Fibroblast of pulmonary artery (primary cell): ENCODE measurements around the gene CD4.
A peak's percentile ranks its signal among the peaks of the same experiment; 100 is the strongest.
"Not testable (repeated sequence)": the region's sequence is repeated elsewhere in the genome, so short reads cannot be mapped to it uniquely, and the experiment has no call there.

Source experiments
- DNase-seq: peaks from one replicate; pipeline ENCODE4 v3.0.0-alpha.2; 2010; ENCODE audit warnings: low read depth
- H3K4me3 ChIP-seq: replicated peaks from 2 replicates; pipeline ENCODE4 v1.5.1; 2011; ENCODE audit warnings: low read depth, mild to moderate bottlenecking, control low read depth, low read length, moderate library complexity
- TF ChIP-seq, protein P1 (sequence below): IDR thresholded peaks from 2 replicates; pipeline ENCODE4 v1.5.1; 2011; ENCODE audit warnings: mild to moderate bottlenecking, control low read depth, low read length, inconsistent platforms; ENCODE audit errors: missing control alignments

CD4 gene

GRCh38 chr12:6861391-6861790 lies 72.1 kb downstream of the CD4 start:
- no peak overlapping the region for H3K4me3 ChIP-seq
- TF ChIP-seq, protein P1, sequence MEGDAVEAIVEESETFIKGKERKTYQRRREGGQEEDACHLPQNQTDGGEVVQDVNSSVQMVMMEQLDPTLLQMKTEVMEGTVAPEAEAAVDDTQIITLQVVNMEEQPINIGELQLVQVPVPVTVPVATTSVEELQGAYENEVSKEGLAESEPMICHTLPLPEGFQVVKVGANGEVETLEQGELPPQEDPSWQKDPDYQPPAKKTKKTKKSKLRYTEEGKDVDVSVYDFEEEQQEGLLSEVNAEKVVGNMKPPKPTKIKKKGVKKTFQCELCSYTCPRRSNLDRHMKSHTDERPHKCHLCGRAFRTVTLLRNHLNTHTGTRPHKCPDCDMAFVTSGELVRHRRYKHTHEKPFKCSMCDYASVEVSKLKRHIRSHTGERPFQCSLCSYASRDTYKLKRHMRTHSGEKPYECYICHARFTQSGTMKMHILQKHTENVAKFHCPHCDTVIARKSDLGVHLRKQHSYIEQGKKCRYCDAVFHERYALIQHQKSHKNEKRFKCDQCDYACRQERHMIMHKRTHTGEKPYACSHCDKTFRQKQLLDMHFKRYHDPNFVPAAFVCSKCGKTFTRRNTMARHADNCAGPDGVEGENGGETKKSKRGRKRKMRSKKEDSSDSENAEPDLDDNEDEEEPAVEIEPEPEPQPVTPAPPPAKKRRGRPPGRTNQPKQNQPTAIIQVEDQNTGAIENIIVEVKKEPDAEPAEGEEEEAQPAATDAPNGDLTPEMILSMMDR: no peak

DNA sequence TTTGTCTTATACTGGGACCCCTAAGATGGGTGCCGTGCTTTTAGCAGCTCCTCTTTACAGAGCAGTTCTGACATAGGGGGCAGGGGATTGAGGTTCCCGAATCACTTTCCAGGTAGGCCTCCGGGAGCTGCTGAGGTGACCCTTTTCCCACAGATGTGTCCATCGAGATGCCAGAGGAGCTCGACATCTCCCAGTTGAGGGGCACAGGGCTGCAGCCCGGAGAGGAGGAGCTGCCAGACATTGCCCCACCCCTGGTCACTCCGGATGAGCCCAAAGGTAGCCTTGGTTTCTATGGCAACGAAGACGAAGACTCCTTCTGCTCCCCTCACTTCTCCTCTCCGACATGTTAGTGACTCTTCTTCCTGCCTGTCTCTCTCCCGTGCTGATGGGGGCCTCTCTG lies 73.7 kb downstream of the CD4 start:
- no peak overlapping the region for H3K4me3 ChIP-seq
- DNase-seq: no peak

More at GRCh38 chr12:6861391-6861790, 72.1 kb downstream of the CD4 start:
- DNase-seq: no peak

GRCh38 chr12:6863586-6864321 lies 74.4 kb downstream of the CD4 start:
- TF ChIP-seq, protein P1: no peak
- H3K4me3 ChIP-seq: no peak overlapping the region
- no peak for DNase-seq

More for the DNA sequence above, 73.7 kb downstream of the CD4 start:
- TF ChIP-seq, protein P1: no peak

DNA sequence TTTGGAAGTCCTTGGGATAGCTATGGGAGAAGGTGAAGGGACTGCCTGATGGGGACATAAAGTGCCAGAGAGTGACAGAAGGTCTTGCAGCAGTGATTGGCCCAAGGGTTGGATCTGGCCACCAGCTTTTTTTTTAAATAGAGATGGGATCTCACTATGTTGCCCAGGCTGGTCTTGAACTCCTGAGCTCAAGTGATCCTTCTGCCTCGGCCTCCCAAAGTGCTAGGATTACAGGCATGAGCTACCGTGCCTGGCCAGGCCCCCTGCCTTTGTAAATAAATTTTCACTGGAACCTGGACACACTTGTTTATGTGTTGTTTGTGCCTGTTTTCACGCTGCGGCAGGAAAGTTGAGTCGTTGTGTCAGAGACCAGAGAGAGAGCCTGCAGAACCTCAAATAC lies 76.0 kb downstream of the CD4 start:
- not testable (repeated sequence) for DNase-seq, H3K4me3 ChIP-seq

- DNase-seq: no peak
- no peak overlapping the region for H3K4me3 ChIP-seq
- TF ChIP-seq, protein P1: no peak
Observed at GRCh38 chr12:6866163-6866919, 77.0 kb downstream of the CD4 start.

DNA sequence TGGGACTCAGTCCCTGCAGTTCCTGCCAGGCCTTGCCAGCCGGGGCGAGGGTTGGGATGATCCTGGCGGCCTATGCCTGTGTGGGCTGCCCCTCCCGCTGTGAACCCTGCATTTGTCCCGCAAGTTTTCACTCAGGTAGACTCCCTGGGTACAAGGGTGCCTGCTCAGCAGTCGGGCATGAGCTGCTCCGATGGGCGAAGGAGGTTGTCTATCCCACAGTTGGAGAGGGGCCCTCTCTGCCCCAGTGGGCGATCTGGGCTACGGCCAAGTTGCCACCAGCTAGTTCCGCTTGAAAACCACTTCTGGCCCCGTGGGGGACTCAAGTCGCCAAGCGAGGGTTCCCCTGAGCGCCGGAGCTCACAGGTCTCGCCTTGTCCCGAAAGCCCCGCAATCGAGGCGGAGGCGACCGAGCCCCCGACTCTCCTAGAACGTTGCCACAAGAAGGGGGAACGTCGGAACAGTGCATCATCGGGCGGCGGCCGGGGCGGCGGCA lies 77.6 kb downstream of the CD4 start:
- TF ChIP-seq, protein P1: no peak
- no peak for DNase-seq
- H3K4me3 ChIP-seq: peak overlapping the region; percentile 85

GRCh38 chr12:6867413-6868210 lies 78.3 kb downstream of the CD4 start, which contains the start of gene TPI1:
Gene TPI1, plus strand, starts transcription at chr12:6867531. Its CDS starts 36 bp downstream, at chr12:6867567.
- peak; percentile 83 for DNase-seq
- peak within 1 kb of the TSS; percentile 85 for H3K4me3 ChIP-seq
- TF ChIP-seq, protein P1: no peak
